Mesenchymal stem cell (in vitro differentiated cells and primary cell): ENCODE measurements around the gene TICAM2.
A peak's percentile ranks its signal among the peaks of the same experiment; 100 is the strongest.

Source experiments
- DNase-seq: peaks from one replicate; pipeline ENCODE4 v3.0.0-alpha.2; 2013
- H2AFZ ChIP-seq: one replicate; pipeline ENCODE4 v1.6.1; 2013; ENCODE audit warnings: low read depth, mild to moderate bottlenecking, control low read depth, inconsistent platforms, low read length, moderate library complexity
- H2AK5ac ChIP-seq: 2 replicates; pipeline ENCODE4 v1.6.1; 2013; ENCODE audit warnings: low read length, moderate library complexity, mild to moderate bottlenecking, inconsistent platforms; ENCODE audit not compliant: severe bottlenecking
- H2BK120ac ChIP-seq: one replicate; pipeline ENCODE4 v1.6.1; 2013; ENCODE audit warnings: low read depth, mild to moderate bottlenecking, inconsistent platforms, low read length, moderate library complexity
- H2BK12ac ChIP-seq, 2 experiments: one replicate each; pipeline ENCODE4 v1.6.1; 2013; ENCODE audit warnings: inconsistent platforms in 2 of 2, low read length in 2 of 2, mild to moderate bottlenecking in 2 of 2, moderate library complexity in 2 of 2, control low read depth in 1 of 2
- H2BK15ac ChIP-seq: one replicate; pipeline ENCODE4 v1.6.1; 2013; ENCODE audit warnings: mild to moderate bottlenecking, low read depth, inconsistent platforms; ENCODE audit not compliant: poor library complexity, severe bottlenecking
- H2BK5ac ChIP-seq: 2 replicates; pipeline ENCODE4 v1.6.1; 2013; ENCODE audit warnings: low read depth, mild to moderate bottlenecking, low read length, control low read depth, inconsistent platforms; ENCODE audit not compliant: poor library complexity, severe bottlenecking
- H3K14ac ChIP-seq, 2 experiments: one replicate each; pipeline ENCODE4 v1.6.1; 2013; ENCODE audit warnings: inconsistent platforms in 2 of 2, low read length in 2 of 2, control low read depth in 1 of 2, mild to moderate bottlenecking in 1 of 2, moderate library complexity in 1 of 2
- H3K18ac ChIP-seq, 2 experiments: one replicate each; pipeline ENCODE4 v1.6.1; 2013; ENCODE audit warnings: inconsistent platforms in 2 of 2, low read length in 2 of 2, control low read depth in 1 of 2, low read depth in 1 of 2, mild to moderate bottlenecking in 1 of 2
- H3K23ac ChIP-seq, 2 experiments: one replicate each; pipeline ENCODE4 v1.6.1; 2013; ENCODE audit warnings: inconsistent platforms in 2 of 2, low read length in 2 of 2, mild to moderate bottlenecking in 2 of 2, moderate library complexity in 2 of 2, control low read depth in 1 of 2
- H3K27ac ChIP-seq: 2 replicates; pipeline ENCODE4 v1.5.1; 2013; ENCODE audit warnings: mild to moderate bottlenecking, moderate library complexity, low read length, control low read depth, inconsistent platforms; ENCODE audit not compliant: poor library complexity, severe bottlenecking
- H3K27me3 ChIP-seq, 2 experiments: 2 replicates each; pipeline versions ENCODE4 v1.6.1 to v1.7.0; 2013; ENCODE audit warnings: low read length in 2 of 2, mild to moderate bottlenecking in 2 of 2, moderate library complexity in 2 of 2, control low read depth in 1 of 2, inconsistent platforms in 1 of 2; ENCODE audit not compliant: control insufficient read depth in 1 of 2, insufficient read depth in 1 of 2
- H3K36me3 ChIP-seq, 2 experiments: 2 replicates each; pipeline versions ENCODE4 v1.6.1 to v1.7.0; 2013; ENCODE audit warnings: low read length in 2 of 2, control low read depth in 1 of 2, inconsistent platforms in 1 of 2, low read depth in 1 of 2, mild to moderate bottlenecking in 1 of 2; ENCODE audit not compliant: insufficient read depth in 2 of 2, control insufficient read depth in 1 of 2
- H3K4ac ChIP-seq, 2 experiments: one replicate each; pipeline ENCODE4 v1.6.1; 2013; ENCODE audit warnings: inconsistent platforms in 2 of 2, low read length in 2 of 2, mild to moderate bottlenecking in 2 of 2, moderate library complexity in 2 of 2, control low read depth in 1 of 2, low read depth in 1 of 2
- H3K4me1 ChIP-seq: 2 replicates; pipeline ENCODE4 v1.6.1; 2013; ENCODE audit warnings: low read depth, low read length, control low read depth; ENCODE audit not compliant: control insufficient read depth, insufficient read depth
- H3K4me2 ChIP-seq: 2 replicates; pipeline ENCODE4 v1.6.1; 2013; ENCODE audit warnings: low read length, mild to moderate bottlenecking, inconsistent platforms; ENCODE audit not compliant: poor library complexity, severe bottlenecking
- H3K4me3 ChIP-seq, 2 experiments: 2 replicates each; pipeline versions ENCODE4 v1.5.1 to v1.7.0; 2013; ENCODE audit warnings: low read length in 2 of 2, mild to moderate bottlenecking in 2 of 2, control low read depth in 1 of 2, low read depth in 1 of 2; ENCODE audit not compliant: insufficient read depth in 1 of 2
- H3K79me1 ChIP-seq: replicated peaks from 2 replicates; pipeline ENCODE4 v1.6.1; 2013; ENCODE audit warnings: mild to moderate bottlenecking, control low read depth, low read length, inconsistent platforms; ENCODE audit not compliant: poor library complexity, severe bottlenecking
- H3K9ac ChIP-seq: 2 replicates; pipeline ENCODE4 v1.7.0; 2013; ENCODE audit warnings: mild to moderate bottlenecking, low read length, moderate library complexity
- H3K9me3 ChIP-seq: 2 replicates; pipeline ENCODE4 v1.7.0; 2013; ENCODE audit warnings: mild to moderate bottlenecking, low read length; ENCODE audit not compliant: control insufficient read depth
- H4K8ac ChIP-seq: one replicate; pipeline ENCODE4 v1.6.1; 2013; ENCODE audit warnings: inconsistent platforms, mild to moderate bottlenecking, low read length, moderate library complexity
- H4K91ac ChIP-seq: one replicate; pipeline ENCODE4 v1.6.1; 2013; ENCODE audit warnings: mild to moderate bottlenecking, low read length, inconsistent platforms
- WGBS: methylation state at CpG from one replicate; pipeline ENCODE4 v1.1.7; 2013; ENCODE audit warnings: mixed read lengths; 5-methylcytosine and 5-hydroxymethylcytosine counted together

Gene TICAM2

GRCh38 chr5:115575167-115576070 is 26.9 kb downstream of the TICAM2 start:
- Histone ChIP-seq H3K4me2 (no peak overlapping the region), H3K4me1 (peaks cover 3% of the 10 kb centered on the region), H2BK120ac (no peak overlapping the region), H3K14ac (peak overlapping the region in 1 of 2 experiments; percentile 18), H2BK15ac (no peak overlapping the region), H3K27ac (peak overlapping the region; percentile 40), H2AK5ac (no peak overlapping the region), H2BK12ac (peak overlapping the region in 1 of 2 experiments; percentile 12), H3K9ac (no peak overlapping the region), H4K91ac (no peak overlapping the region), H3K18ac (peak overlapping the region; percentile 25 to 82), H3K4me3 (no peak overlapping the region), H3K36me3 (peaks cover 0 to 36% of the 10 kb centered on the region in 2 experiments), H3K23ac (no peak overlapping the region), H3K9me3 (peaks cover 15% of the 10 kb centered on the region), H3K79me1 (no peaks in the 10 kb centered on the region), H3K4ac (peak overlapping the region in 1 of 2 experiments; percentile 9), H4K8ac (no peak overlapping the region), H2BK5ac (no peak overlapping the region), H3K27me3 (no peaks in the 10 kb centered on the region), H2AFZ (no peak overlapping the region)
- DNase-seq, result peak; percentile 72
- 71% methylated on average over 5 of the region's 5 CpGs for WGBS

GRCh38 chr5:115573133-115573532 is 29.1 kb downstream of the TICAM2 start:
- Histone ChIP-seq H3K14ac (no peak overlapping the region), H3K4ac (no peak overlapping the region), H3K9me3 (peaks cover 15% of the 10 kb centered on the region), H2BK120ac (no peak overlapping the region), H2AFZ (no peak overlapping the region), H4K8ac (no peak overlapping the region), H3K9ac (no peak overlapping the region), H3K27ac (peak overlapping the region; percentile 26), H3K36me3 (peaks cover 0 to 17% of the 10 kb centered on the region in 2 experiments), H3K18ac (no peak overlapping the region), H3K4me2 (no peak overlapping the region), H3K4me3 (no peak overlapping the region), H2BK5ac (no peak overlapping the region), H2BK15ac (no peak overlapping the region), H3K23ac (no peak overlapping the region), H4K91ac (no peak overlapping the region), H2BK12ac (no peak overlapping the region), H3K4me1 (peaks cover 3% of the 10 kb centered on the region), H3K79me1 (no peaks in the 10 kb centered on the region), H3K27me3 (no peaks in the 10 kb centered on the region), H2AK5ac (no peak overlapping the region)
- WGBS, result no CpG with 5 or more reads among the region's 2 CpGs
- DNase-seq, result no peak

DNA sequence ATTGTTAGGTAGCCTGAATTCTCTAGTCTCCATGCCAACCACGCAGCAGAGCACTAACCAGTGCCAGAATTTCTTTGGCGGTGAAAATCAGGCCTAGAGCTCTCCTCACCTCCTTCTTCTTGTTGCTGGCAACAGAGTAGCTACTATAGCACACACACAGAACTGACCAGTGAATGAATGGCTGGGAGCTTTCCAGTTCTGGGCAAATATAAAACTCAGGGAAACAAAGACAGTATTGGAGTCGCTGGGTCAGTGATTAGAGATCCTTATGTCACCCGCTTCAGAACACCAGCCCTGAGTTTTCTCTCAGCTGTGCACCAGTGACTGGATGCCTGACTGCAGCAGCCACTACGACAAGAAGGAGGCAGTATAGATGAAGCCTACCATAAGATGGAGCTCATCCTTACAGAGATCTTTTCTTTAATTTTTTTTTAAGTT is 30.8 kb downstream of the TICAM2 start:
- no peak overlapping the region for H3K4me3 ChIP-seq
- no peak overlapping the region for H4K8ac ChIP-seq
- H3K4ac ChIP-seq, result no peak overlapping the region
- H4K91ac ChIP-seq, result no peak overlapping the region
- H3K14ac ChIP-seq, result no peak overlapping the region
- DNase-seq, result no peak
- peaks cover 4% of the 10 kb centered on the region for H3K9me3 ChIP-seq
- H3K36me3 ChIP-seq, result peaks cover 0 to 3% of the 10 kb centered on the region in 2 experiments
- no peaks in the 10 kb centered on the region for H3K27me3 ChIP-seq
- H2BK12ac ChIP-seq, result no peak overlapping the region
- no peak overlapping the region for H3K23ac ChIP-seq
- H2AK5ac ChIP-seq, result no peak overlapping the region
- H2AFZ ChIP-seq, result no peak overlapping the region
- H3K27ac ChIP-seq, result no peak overlapping the region
- H3K4me1 ChIP-seq, result peaks cover 3% of the 10 kb centered on the region
- H3K9ac ChIP-seq, result no peak overlapping the region
- H2BK120ac ChIP-seq, result no peak overlapping the region
- no peaks in the 10 kb centered on the region for H3K79me1 ChIP-seq
- H2BK15ac ChIP-seq, result no peak overlapping the region
- no peak overlapping the region for H3K18ac ChIP-seq
- H3K4me2 ChIP-seq, result no peak overlapping the region
- WGBS, result 86% methylated on average over 5 of the region's 5 CpGs
- H2BK5ac ChIP-seq, result no peak overlapping the region

DNA sequence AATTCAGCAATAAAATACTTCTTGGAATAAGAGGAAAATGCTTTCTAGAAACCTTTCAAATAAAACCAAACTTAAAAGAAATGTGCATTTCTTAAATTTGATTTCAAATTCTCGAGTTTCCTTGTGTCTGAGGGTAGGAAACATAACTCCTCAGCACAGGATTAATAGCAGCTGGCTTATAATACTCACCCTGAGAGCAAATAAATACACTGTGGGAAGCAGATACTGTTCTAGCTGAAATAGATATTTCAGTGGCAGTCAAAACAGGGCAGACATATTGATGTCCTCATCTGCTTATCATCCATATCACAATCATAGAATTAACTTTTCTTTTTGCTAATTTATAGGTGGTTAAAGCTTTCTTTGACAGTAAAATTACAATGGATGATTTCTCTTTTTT is 33.6 kb downstream of the TICAM2 start:
- no peak overlapping the region for H3K9ac ChIP-seq
- no peak for DNase-seq
- H3K36me3 ChIP-seq, result no peaks in the 10 kb centered on the region
- H2BK120ac ChIP-seq, result no peak overlapping the region
- H3K4ac ChIP-seq, result no peak overlapping the region
- H3K27me3 ChIP-seq, result no peaks in the 10 kb centered on the region
- H2AK5ac ChIP-seq, result no peak overlapping the region
- H3K4me1 ChIP-seq, result no peaks in the 10 kb centered on the region
- H3K9me3 ChIP-seq, result no peaks in the 10 kb centered on the region
- H3K27ac ChIP-seq, result no peak overlapping the region
- no peak overlapping the region for H2BK12ac ChIP-seq
- H2BK15ac ChIP-seq, result no peak overlapping the region
- no peak overlapping the region for H2BK5ac ChIP-seq
- no peak overlapping the region for H3K4me3 ChIP-seq
- no CpG with 5 or more reads among the region's 1 CpG for WGBS
- no peak overlapping the region for H3K4me2 ChIP-seq
- no peak overlapping the region for H4K8ac ChIP-seq
- H2AFZ ChIP-seq, result no peak overlapping the region
- no peak overlapping the region for H4K91ac ChIP-seq
- no peak overlapping the region for H3K14ac ChIP-seq
- H3K23ac ChIP-seq, result no peak overlapping the region
- no peak overlapping the region for H3K18ac ChIP-seq
- no peaks in the 10 kb centered on the region for H3K79me1 ChIP-seq
